ENCODE measurements around the gene FLAD1.

- no peak for TF ChIP-seq EZH2phosphoT487 (IDR thresholded peaks at IDR 0.05; ENCODE audit: low read depth)
- TF ChIP-seq CTCF (IDR thresholded peaks at IDR 0.05; ENCODE audit: low read depth, low read length) = no peak
These were observed 24.3 kb upstream of the FLAD1 start for GRCh38 chr1:154958681-154959425.
